Keratinocyte (primary cell): ENCODE data around the gene HEPACAM. TPM values are rescaled to one million over a fixed set of nuclear protein-coding genes. Genes with fewer than 3 reads are reported as not detected.
A peak's percentile ranks its signal among the peaks of the same experiment; 100 is the strongest.

ENCODE experiments used
- DNase-seq: peaks from one replicate; pipeline ENCODE4 v3.0.0-alpha.2; 2011; ENCODE audit warnings: low read depth, missing footprints, low spot score
- FAIRE-seq: peaks from 2 replicates; lab custom pipeline; 2011; peaks lifted over from hg19 to GRCh38; lab: Jason Lieb, UNC
- H2AFZ ChIP-seq: 2 replicates; pipeline ENCODE4 v1.6.0; 2012; ENCODE audit warnings: low read length, control low read depth, inconsistent platforms; ENCODE audit not compliant: control insufficient read depth
- H3K27ac ChIP-seq: 2 replicates; pipeline ENCODE4 v1.5.1; 2011; ENCODE audit warnings: low read length; ENCODE audit not compliant: control insufficient read depth, insufficient read depth
- H3K27me3 ChIP-seq: 3 replicates; pipeline ENCODE4 v1.6.0; 2011; ENCODE audit warnings: low read length; ENCODE audit not compliant: control insufficient read depth, insufficient read depth; ENCODE audit errors: extremely low read depth
- H3K36me3 ChIP-seq, 2 experiments: 2 replicates in 1 of 2; 3 replicates in 1 of 2; pipeline ENCODE4 v1.5.1; 2011; ENCODE audit warnings: low read length in 2 of 2, mild to moderate bottlenecking in 1 of 2; ENCODE audit not compliant: control insufficient read depth in 2 of 2, insufficient read depth in 2 of 2; ENCODE audit errors: extremely low read depth in 1 of 2
- H3K4me1 ChIP-seq: 3 replicates; pipeline ENCODE4 v1.5.1; 2011; ENCODE audit warnings: low read length; ENCODE audit not compliant: control insufficient read depth, insufficient read depth; ENCODE audit errors: extremely low read depth
- H3K4me2 ChIP-seq: 3 replicates; pipeline ENCODE4 v1.6.0; 2011; ENCODE audit warnings: low read depth, low read length; ENCODE audit not compliant: control insufficient read depth, insufficient read depth; ENCODE audit errors: extremely low read depth
- H3K4me3 ChIP-seq, 3 experiments: fragments of 200-600 bp in 1 of 3; sonication (generic) in 1 of 3; 2 replicates in 2 of 3; 3 replicates in 1 of 3; pipeline ENCODE4 v1.5.1; 2011 to 2016; ENCODE audit warnings: low read length in 3 of 3, mild to moderate bottlenecking in 3 of 3, control low read depth in 2 of 3, inconsistent platforms in 1 of 3, low read depth in 1 of 3, mixed read lengths in 1 of 3, mixed run types in 1 of 3, moderate library complexity in 1 of 3; ENCODE audit not compliant: control insufficient read depth in 2 of 3, insufficient read depth in 2 of 3; ENCODE audit errors: extremely low read depth in 1 of 3
- H3K79me2 ChIP-seq: 2 replicates; pipeline ENCODE4 v1.6.0; 2012; ENCODE audit warnings: low read length; ENCODE audit not compliant: control insufficient read depth, insufficient read depth
- H3K9ac ChIP-seq: 3 replicates; pipeline ENCODE4 v1.6.0; 2011; ENCODE audit warnings: low read length; ENCODE audit not compliant: control insufficient read depth, insufficient read depth; ENCODE audit errors: extremely low read depth
- H3K9me1 ChIP-seq: 3 replicates; pipeline ENCODE4 v1.6.0; 2011; ENCODE audit warnings: low read length; ENCODE audit not compliant: control insufficient read depth, insufficient read depth; ENCODE audit errors: extremely low read depth
- H3K9me3 ChIP-seq: 2 replicates; pipeline ENCODE4 v1.5.1; 2012; ENCODE audit warnings: low read depth, low read length; ENCODE audit not compliant: control insufficient read depth
- H4K20me1 ChIP-seq: 3 replicates; pipeline ENCODE4 v1.6.0; 2011; ENCODE audit warnings: low read length; ENCODE audit not compliant: control insufficient read depth, insufficient read depth; ENCODE audit errors: extremely low read depth
- CTCF ChIP-seq, 3 experiments: IDR thresholded peaks in 1 of 3; conservative IDR thresholded peaks in 1 of 3; optimal IDR thresholded peaks in 1 of 3; 2 replicates in 2 of 3; 3 replicates in 1 of 3; pipeline versions ENCODE3 to v1.5.1; 2011; ENCODE audit warnings: low read length in 3 of 3, mild to moderate bottlenecking in 3 of 3, moderate library complexity in 2 of 3, control low read depth in 1 of 3, inconsistent platforms in 1 of 3; ENCODE audit not compliant: insufficient read depth in 2 of 3; ENCODE audit errors: extremely low read depth in 1 of 3
- EZH2 ChIP-seq: IDR thresholded peaks from one replicate; pipeline ENCODE4 v1.6.1; 2012; ENCODE audit warnings: inconsistent platforms, mild to moderate bottlenecking, low read length, moderate library complexity
- dilution Hi-C: fragments of 300-500 bp; cut with MboI; formaldehyde crosslinking; loops from one replicate; pipeline ENCODE4 v1.7.0; 2020; ENCODE audit warnings: low sequenced_read_pairs; ENCODE audit not compliant: extremely low pct_ligation_motif_present
- polyA plus RNA-seq, 5 experiments: library from polyadenylated mRNA; depleted of rRNA in 3 of 5; stranded (reverse) in 3 of 5; stranded (forward) in 1 of 5; unstranded in 1 of 5; fragments of >200 nt; gene quantifications; 1 replicate in 1 of 5; 2 replicates in 3 of 5; 3 replicates in 1 of 5; pipeline versions ENCODE4 v1.2.1 to v1.2.3, GENCODE V29; 2011 to 2012; ENCODE audit warnings: missing spikeins in 2 of 5, low read depth in 1 of 5, low replicate concordance in 1 of 5

Gene HEPACAM
- polyA plus RNA-seq, 1 donor (not counting 4 experiments of a cell fraction or from before 2014, with no cell fraction given): not detected

- Histone ChIP-seq H3K27ac (no peak overlapping the region), H2AFZ (no peak overlapping the region), H3K4me1 (peaks cover 15% of the 10 kb centered on the region), H3K79me2 (no peaks in the 10 kb centered on the region), H3K9ac (no peak overlapping the region), H3K4me2 (no peak overlapping the region), H4K20me1 (no peaks in the 10 kb centered on the region), H3K9me1 (no peaks in the 10 kb centered on the region), H3K36me3 (peaks cover 0 to 1% of the 10 kb centered on the region in 2 experiments), H3K4me3 (no peak overlapping the region), H3K9me3 (no peaks in the 10 kb centered on the region), H3K27me3 (peaks cover 12% of the 10 kb centered on the region)
- dilution Hi-C loops: no loop called here
- no peak for TF ChIP-seq EZH2
- no peak for TF ChIP-seq CTCF (optimal IDR thresholded peaks at IDR 0.05 in 1 of 3, IDR thresholded peaks at IDR 0.05 in 1 of 3, conservative IDR thresholded peaks at IDR 0.05 in 1 of 3; ENCODE audit: extremely low read depth in 1 of 3, insufficient read depth in 2 of 3, low read length in 3 of 3)
- FAIRE-seq (no peak), DNase-seq (no peak)
Measured at GRCh38 chr11:124878759-124879492, 56.9 kb downstream of the HEPACAM start.

- TF ChIP-seq EZH2: no peak
- no peak for TF ChIP-seq CTCF (optimal IDR thresholded peaks at IDR 0.05 in 1 of 3, IDR thresholded peaks at IDR 0.05 in 1 of 3, conservative IDR thresholded peaks at IDR 0.05 in 1 of 3; ENCODE audit: extremely low read depth in 1 of 3, insufficient read depth in 2 of 3, low read length in 3 of 3)
- dilution Hi-C loops: no loop called here
- Histone ChIP-seq H3K27me3 (peaks cover 15% of the 10 kb centered on the region), H3K4me2 (peak overlapping the region; percentile 90), H3K9me3 (no peaks in the 10 kb centered on the region), H4K20me1 (no peaks in the 10 kb centered on the region), H2AFZ (no peak overlapping the region), H3K4me1 (peaks cover 15% of the 10 kb centered on the region), H3K79me2 (no peaks in the 10 kb centered on the region), H3K27ac (no peak overlapping the region), H3K4me3 (no peak overlapping the region), H3K9me1 (no peaks in the 10 kb centered on the region), H3K9ac (no peak overlapping the region), H3K36me3 (peaks cover 0 to 1% of the 10 kb centered on the region in 2 experiments)
- no peak for DNase-seq
- FAIRE-seq: no peak
Measured at GRCh38 chr11:124877910-124878758, 57.7 kb downstream of the HEPACAM start.
